ENCODE measurements around the gene TTC32. TPM values are rescaled to one million over a fixed set of nuclear protein-coding genes. Genes with fewer than 3 reads are reported as not detected.
A peak's percentile ranks its signal among the peaks of the same experiment; 100 is the strongest.

Gene TTC32
- polyA plus RNA-seq, 4 donors = 11.6 to 21.7 (median 18.3) TPM

DNA sequence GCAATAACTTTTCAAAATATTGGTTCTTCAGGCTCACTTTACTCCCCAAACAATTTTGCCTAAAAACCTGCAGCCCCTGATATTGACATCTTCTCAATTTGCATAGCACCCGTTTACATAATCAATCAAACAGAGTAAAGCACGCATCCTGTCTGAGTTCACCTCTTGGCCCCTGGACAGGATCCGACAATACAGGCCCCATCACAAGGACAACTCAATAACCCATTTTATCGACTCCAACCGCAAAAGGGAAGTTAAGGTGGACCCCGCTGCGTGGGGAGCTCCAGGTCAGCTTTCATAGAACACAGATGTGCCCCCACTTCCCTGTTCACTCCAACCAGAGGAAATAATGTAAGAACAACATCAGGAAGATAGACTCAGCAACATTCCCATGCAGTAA is 44.7 kb downstream of the TTC32 start:
- Histone ChIP-seq H3K4me1 (ENCODE audit: control insufficient read depth in 3 of 3, insufficient read depth in 2 of 3, low read depth in 1 of 3, low read length in 2 of 3) (peaks cover 0 to 18% (median 0%) of the 10 kb centered on the region in 3 donors), H3K27me3 (ENCODE audit: control insufficient read depth in 3 of 3, insufficient read depth in 3 of 3, low read length in 3 of 3) (no peaks in the 10 kb centered on the region), H3K36me3 (ENCODE audit: control insufficient read depth in 3 of 3, insufficient read depth in 2 of 3, low read depth in 1 of 3, low read length in 3 of 3) (no peaks in the 10 kb centered on the region), H3K27ac (ENCODE audit: low read depth in 1 of 3, low read length in 2 of 3) (no peak overlapping the region), H3K4me3 (ENCODE audit: low read depth in 1 of 3, low read length in 3 of 3) (no peak overlapping the region), H3K9me3 (ENCODE audit: control insufficient read depth in 2 of 2, insufficient read depth in 1 of 2, low read depth in 1 of 2, low read length in 1 of 2) (no peaks in the 10 kb centered on the region)
- no peak for DNase-seq
- 66 to 80% (median 67%) methylated on average over 7 of the region's 7 CpGs for WGBS, 3 donors
- no peak for FAIRE-seq

DNA sequence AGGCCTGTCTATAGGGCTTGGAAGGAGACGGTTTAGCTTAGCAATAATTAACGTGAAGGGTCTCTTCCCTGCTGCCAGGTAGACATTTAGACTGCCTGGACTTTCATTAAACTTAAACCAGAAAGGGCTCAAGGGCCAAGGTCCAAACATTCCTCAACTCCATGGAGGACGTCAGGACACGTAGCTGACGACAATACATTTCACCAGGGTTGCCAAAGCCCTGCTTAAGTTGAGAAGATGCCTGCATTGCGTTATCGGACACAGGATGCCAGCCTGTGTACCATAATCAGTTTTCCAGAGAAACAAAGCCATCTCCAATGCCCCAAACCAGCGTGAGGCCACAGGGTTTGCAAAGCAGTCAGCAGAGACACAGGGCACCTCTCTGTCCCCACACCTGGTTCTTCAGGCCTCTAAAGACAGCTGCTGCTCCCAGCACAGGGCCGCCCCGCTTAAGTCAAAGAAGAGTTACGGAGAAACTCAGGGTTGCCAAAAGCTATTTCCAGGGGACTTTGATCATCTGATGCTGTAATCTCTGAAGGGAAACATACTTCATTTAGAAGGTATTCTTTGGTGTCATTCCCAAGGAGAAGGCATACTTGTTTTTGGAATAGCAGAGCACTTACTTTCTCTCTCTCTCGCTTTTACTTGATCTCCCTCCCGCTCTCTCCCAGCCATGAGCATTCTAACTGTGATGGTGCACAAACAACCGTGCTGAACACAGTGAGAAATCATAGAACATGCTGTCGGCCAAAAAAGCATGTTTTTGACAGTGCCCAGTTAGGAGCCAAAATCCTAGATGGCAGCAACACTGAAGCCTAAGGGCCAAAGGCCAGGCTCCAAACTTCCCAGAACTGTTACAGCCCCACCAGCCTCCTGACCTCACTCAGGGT is 46.0 kb downstream of the TTC32 start:
- FAIRE-seq (no peak), DNase-seq (peak in 1 of 2 donors; percentile 33)
- Histone ChIP-seq H3K4me3 (ENCODE audit: low read depth in 1 of 3, low read length in 3 of 3) (no peak overlapping the region), H3K27ac (ENCODE audit: low read depth in 1 of 3, low read length in 2 of 3) (no peak overlapping the region), H3K4me1 (ENCODE audit: control insufficient read depth in 3 of 3, insufficient read depth in 2 of 3, low read depth in 1 of 3, low read length in 2 of 3) (peaks cover 0 to 18% (median 0%) of the 10 kb centered on the region in 3 donors), H3K27me3 (ENCODE audit: control insufficient read depth in 3 of 3, insufficient read depth in 3 of 3, low read length in 3 of 3) (no peaks in the 10 kb centered on the region), H3K9me3 (ENCODE audit: control insufficient read depth in 2 of 2, insufficient read depth in 1 of 2, low read depth in 1 of 2, low read length in 1 of 2) (no peaks in the 10 kb centered on the region), H3K36me3 (ENCODE audit: control insufficient read depth in 3 of 3, insufficient read depth in 2 of 3, low read depth in 1 of 3, low read length in 3 of 3) (no peaks in the 10 kb centered on the region)
- 41 to 71% (median 48%) methylated on average over 15 of the region's 15 CpGs for WGBS, 3 donors

DNA sequence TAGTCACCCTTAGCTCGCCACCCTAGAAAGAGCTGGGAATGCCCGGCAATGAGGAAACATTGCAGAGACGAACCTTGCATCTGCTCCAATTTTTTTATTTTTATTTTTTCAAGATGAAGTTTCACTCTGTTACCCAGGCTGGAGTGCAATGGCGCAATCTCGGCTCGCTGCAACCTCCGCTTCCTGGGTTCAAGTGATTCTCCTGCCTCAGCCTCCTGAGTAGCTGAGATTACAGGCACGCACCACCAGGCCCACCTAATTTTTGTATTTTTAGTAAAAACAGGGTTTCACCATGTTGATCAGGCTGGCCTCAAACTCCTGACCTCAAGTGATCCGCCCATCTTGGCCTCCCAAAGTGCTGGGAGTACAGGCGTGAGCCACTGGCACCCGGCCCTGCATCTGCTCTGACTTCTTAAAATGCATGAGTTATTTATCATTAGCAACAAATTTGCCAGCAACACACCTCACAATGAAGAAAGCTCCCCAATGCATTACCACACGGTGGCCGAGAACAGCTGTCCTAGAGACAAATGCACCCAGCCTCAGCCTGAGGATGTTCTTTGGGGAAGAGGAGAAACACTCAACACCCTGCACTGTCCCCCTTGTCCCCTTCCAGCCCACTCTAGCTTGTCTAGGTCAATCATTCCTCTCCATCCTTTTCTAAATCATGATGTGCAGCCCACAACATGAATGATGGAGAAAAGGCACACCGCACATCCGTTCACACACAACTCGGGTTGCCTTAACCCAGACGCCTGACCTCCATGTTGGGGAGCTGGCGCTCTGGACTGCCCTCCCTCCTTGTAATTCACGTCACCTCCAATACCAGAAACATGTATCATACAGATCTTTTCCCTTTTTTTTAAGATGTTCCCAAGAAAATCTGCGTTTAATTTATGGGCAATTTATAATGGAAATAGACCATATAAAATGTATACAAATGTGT is 46.9 kb downstream of the TTC32 start:
- no peak overlapping the region for H3K4me3 ChIP-seq (ENCODE audit: low read depth in 1 of 3, low read length in 3 of 3)
- no peaks in the 10 kb centered on the region for H3K9me3 ChIP-seq (ENCODE audit: control insufficient read depth in 2 of 2, insufficient read depth in 1 of 2, low read depth in 1 of 2, low read length in 1 of 2)
- H3K36me3 ChIP-seq (ENCODE audit: control insufficient read depth in 3 of 3, insufficient read depth in 2 of 3, low read depth in 1 of 3, low read length in 3 of 3) = no peaks in the 10 kb centered on the region
- no peaks in the 10 kb centered on the region for H3K27me3 ChIP-seq (ENCODE audit: control insufficient read depth in 3 of 3, insufficient read depth in 3 of 3, low read length in 3 of 3)
- DNase-seq (no peak), FAIRE-seq (no peak)
- H3K27ac ChIP-seq (ENCODE audit: low read depth in 1 of 3, low read length in 2 of 3) = no peak overlapping the region
- WGBS, 3 donors = 89 to 92% (median 90%) methylated on average over 20 of the region's 20 CpGs
- H3K4me1 ChIP-seq (ENCODE audit: control insufficient read depth in 3 of 3, insufficient read depth in 2 of 3, low read depth in 1 of 3, low read length in 2 of 3) = peaks cover 0 to 18% (median 0%) of the 10 kb centered on the region in 3 donors

DNA sequence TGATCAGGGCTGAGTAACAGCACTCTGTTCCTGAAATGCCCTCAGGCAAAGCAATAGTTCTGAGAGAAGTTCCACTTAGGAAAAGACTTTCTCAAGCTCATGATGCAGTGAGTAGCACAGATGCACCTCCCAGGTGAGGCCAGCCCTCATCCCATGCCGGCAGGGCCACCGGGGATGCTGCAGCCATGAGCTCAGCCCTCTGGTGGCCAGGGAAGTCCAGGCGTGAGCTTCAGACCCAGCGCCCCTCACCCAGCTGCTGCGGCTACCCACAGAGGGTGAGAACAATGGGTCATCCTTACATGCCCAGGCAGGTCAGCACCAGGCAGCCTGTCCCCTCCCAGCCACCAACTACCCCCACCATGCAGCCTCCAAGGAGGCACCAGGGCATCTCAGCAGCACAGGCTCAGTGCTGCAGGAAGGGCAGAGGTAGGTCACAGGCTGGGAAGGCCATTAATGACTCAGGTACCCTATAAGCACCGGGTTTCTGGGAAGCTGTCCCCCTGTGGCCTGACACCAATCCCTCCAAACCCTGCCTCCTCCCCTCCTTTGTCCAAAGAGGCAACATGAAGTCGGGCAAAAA is 50.6 kb downstream of the TTC32 start:
- DNase-seq (no peak), FAIRE-seq (no peak)
- no peaks in the 10 kb centered on the region for H3K27me3 ChIP-seq (ENCODE audit: control insufficient read depth in 3 of 3, insufficient read depth in 3 of 3, low read length in 3 of 3)
- 70 to 72% (median 72%) methylated on average over 7 of the region's 7 CpGs for WGBS, 3 donors
- no peaks in the 10 kb centered on the region for H3K36me3 ChIP-seq (ENCODE audit: control insufficient read depth in 3 of 3, insufficient read depth in 2 of 3, low read depth in 1 of 3, low read length in 3 of 3)
- H3K4me1 ChIP-seq (ENCODE audit: control insufficient read depth in 3 of 3, insufficient read depth in 2 of 3, low read depth in 1 of 3, low read length in 2 of 3) = peaks cover 0 to 16% (median 0%) of the 10 kb centered on the region in 3 donors
- H3K27ac ChIP-seq (ENCODE audit: low read depth in 1 of 3, low read length in 2 of 3) = no peak overlapping the region
- no peak overlapping the region for H3K4me3 ChIP-seq (ENCODE audit: low read depth in 1 of 3, low read length in 3 of 3)
- H3K9me3 ChIP-seq (ENCODE audit: control insufficient read depth in 2 of 2, insufficient read depth in 1 of 2, low read depth in 1 of 2, low read length in 1 of 2) = no peaks in the 10 kb centered on the region

DNA sequence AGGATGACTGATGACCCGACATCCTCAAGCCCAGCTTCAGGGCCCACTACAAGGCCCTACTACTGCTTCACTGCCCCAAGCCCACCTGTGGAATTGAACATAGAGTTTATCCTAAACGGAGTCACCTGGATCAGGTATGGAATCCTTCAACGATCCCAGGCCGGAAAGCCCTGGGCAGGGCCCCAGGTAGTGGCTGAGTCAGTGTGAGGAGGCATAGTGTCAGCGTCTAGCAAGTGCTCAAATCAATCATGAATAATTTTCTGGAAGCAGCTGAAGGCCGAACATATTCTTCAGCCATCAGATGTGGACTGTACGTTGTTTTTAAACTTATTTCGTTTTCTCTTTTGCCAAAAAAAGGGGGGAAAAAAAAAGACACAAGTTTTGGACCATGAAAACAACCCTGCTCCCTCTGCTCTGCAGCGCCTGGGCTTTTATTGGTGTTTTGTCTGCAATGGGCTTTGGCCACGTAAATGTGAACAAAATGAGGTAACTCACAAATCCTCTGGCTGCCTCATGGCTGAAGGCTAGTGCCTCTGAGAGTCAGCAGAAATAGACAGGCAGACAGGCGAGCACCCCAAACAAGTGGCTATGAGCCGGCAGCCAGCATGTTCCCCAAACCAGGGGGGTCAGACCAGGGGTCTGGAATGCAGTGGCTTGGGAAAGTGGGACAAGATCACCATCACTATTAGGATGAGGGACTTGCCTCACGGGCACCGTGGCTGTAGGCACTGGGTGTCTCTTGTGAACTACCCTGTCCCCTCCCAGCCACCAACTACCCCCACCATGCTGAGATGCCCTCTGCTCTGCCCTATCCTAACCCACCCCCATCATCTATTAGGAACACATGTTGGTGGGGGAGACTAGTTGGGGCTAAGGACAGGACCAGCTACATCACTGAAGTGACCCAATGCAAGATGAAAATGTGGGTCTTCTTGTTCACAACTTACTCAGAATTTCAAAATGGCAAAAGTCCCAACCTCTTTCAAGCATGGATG is 51.4 kb downstream of the TTC32 start:
- Histone ChIP-seq H3K4me1 (ENCODE audit: control insufficient read depth in 3 of 3, insufficient read depth in 2 of 3, low read depth in 1 of 3, low read length in 2 of 3) (peaks cover 0 to 7% (median 0%) of the 10 kb centered on the region in 3 donors), H3K9me3 (ENCODE audit: control insufficient read depth in 2 of 2, insufficient read depth in 1 of 2, low read depth in 1 of 2, low read length in 1 of 2) (no peaks in the 10 kb centered on the region), H3K27me3 (ENCODE audit: control insufficient read depth in 3 of 3, insufficient read depth in 3 of 3, low read length in 3 of 3) (no peaks in the 10 kb centered on the region), H3K27ac (ENCODE audit: low read depth in 1 of 3, low read length in 2 of 3) (no peak overlapping the region), H3K36me3 (ENCODE audit: control insufficient read depth in 3 of 3, insufficient read depth in 2 of 3, low read depth in 1 of 3, low read length in 3 of 3) (no peaks in the 10 kb centered on the region), H3K4me3 (ENCODE audit: low read depth in 1 of 3, low read length in 3 of 3) (no peak overlapping the region)
- WGBS, 3 donors = 79 to 89% (median 85%) methylated on average over 14 of the region's 14 CpGs
- DNase-seq = no peak
- no peak for FAIRE-seq

DNA sequence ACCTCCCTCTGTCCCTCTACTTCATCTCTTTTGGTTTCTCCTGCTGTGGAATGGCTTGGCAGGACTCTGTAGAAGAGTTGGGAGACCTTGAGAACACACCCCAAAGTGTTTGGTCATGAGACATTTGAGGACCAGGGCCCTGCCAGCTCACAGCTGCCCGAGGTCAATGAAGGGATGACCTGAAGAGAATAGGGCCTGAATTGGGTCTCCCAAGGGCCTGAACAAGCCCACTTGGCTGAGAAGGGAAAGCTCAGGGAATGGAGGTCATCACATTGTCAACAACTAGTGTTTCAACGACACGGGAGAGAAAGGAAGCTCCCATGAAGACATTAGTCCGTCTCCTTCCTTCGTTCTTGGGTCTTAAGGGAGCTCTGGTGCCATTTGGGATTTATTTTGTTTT is 52.8 kb downstream of the TTC32 start:
- 86 to 94% (median 88%) methylated on average over 5 of the region's 5 CpGs for WGBS, 3 donors
- FAIRE-seq (no peak), DNase-seq (no peak)
- no peaks in the 10 kb centered on the region for H3K36me3 ChIP-seq (ENCODE audit: control insufficient read depth in 3 of 3, insufficient read depth in 2 of 3, low read depth in 1 of 3, low read length in 3 of 3)
- no peaks in the 10 kb centered on the region for H3K9me3 ChIP-seq (ENCODE audit: control insufficient read depth in 2 of 2, insufficient read depth in 1 of 2, low read depth in 1 of 2, low read length in 1 of 2)
- H3K27me3 ChIP-seq (ENCODE audit: control insufficient read depth in 3 of 3, insufficient read depth in 3 of 3, low read length in 3 of 3) = no peaks in the 10 kb centered on the region
- no peaks in the 10 kb centered on the region for H3K4me1 ChIP-seq (ENCODE audit: control insufficient read depth in 3 of 3, insufficient read depth in 2 of 3, low read depth in 1 of 3, low read length in 2 of 3)
- H3K4me3 ChIP-seq (ENCODE audit: low read depth in 1 of 3, low read length in 3 of 3) = no peak overlapping the region
- H3K27ac ChIP-seq (ENCODE audit: low read depth in 1 of 3, low read length in 2 of 3) = no peak overlapping the region

DNA sequence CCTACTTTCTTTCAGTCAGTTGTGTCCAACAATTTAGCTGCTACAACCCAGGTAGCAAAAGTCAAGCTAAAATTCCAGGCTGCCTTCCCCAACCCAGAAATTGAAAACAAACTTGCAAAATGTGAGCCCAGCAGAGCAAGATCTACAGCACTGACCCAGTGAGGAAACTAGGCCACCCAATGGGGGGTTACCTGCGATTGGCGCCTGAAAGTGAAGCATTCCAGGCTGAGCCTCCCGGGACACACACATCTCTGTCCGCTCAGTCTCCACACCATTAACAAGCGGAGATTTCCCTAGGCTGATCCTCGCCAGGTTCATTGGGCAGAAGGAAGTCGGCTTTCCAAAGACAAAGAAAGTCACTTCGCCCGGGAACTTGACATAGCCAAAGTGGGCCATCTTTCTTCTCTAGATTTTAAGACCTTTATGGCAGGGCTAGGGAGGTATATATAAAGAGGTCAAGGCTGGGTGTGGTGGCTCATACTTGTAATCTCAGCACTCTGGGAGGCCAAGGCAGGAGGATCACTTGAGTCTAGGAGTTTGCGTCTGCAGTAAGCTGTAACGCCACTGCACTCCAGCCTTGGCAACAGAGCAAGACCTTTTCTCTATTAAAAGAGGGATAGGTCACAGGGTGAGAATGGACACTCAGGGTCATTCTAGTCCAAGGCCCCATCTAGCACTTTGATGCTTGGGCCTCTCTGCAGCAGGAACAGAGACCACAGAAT is 53.6 kb downstream of the TTC32 start:
- WGBS, 3 donors = 88 to 92% (median 90%) methylated on average over 11 of the region's 11 CpGs
- no peaks in the 10 kb centered on the region for H3K36me3 ChIP-seq (ENCODE audit: control insufficient read depth in 3 of 3, insufficient read depth in 2 of 3, low read depth in 1 of 3, low read length in 3 of 3)
- no peaks in the 10 kb centered on the region for H3K4me1 ChIP-seq (ENCODE audit: control insufficient read depth in 3 of 3, insufficient read depth in 2 of 3, low read depth in 1 of 3, low read length in 2 of 3)
- no peaks in the 10 kb centered on the region for H3K27me3 ChIP-seq (ENCODE audit: control insufficient read depth in 3 of 3, insufficient read depth in 3 of 3, low read length in 3 of 3)
- no peak overlapping the region for H3K4me3 ChIP-seq (ENCODE audit: low read depth in 1 of 3, low read length in 3 of 3)
- no peaks in the 10 kb centered on the region for H3K9me3 ChIP-seq (ENCODE audit: control insufficient read depth in 2 of 2, insufficient read depth in 1 of 2, low read depth in 1 of 2, low read length in 1 of 2)
- no peak overlapping the region for H3K27ac ChIP-seq (ENCODE audit: low read depth in 1 of 3, low read length in 2 of 3)
- FAIRE-seq = no peak
- DNase-seq = no peak

All from small intestine (tissue), 7 donors.